ENCODE results near the gene POLDIP2.
"Not testable (repeated sequence)": the region's sequence is repeated elsewhere in the genome, so short reads cannot be mapped to it uniquely, and the experiment has no call there.

Gene POLDIP2

GRCh38 chr17:28340374-28340773 lies 17.0 kb downstream of the POLDIP2 start:
- TF ChIP-seq POLR2AphosphoS5 (IDR thresholded peaks at IDR 0.05; ENCODE audit: low read depth, low read length) (no peak), TAF1 (IDR thresholded peaks at IDR 0.05; ENCODE audit: borderline replicate concordance, low read depth, low read length) (no peak), POLR2A (IDR thresholded peaks at IDR 0.05; ENCODE audit: low read depth, low read length) (no peak)
- no peak for DNase-seq (ENCODE audit: insufficient read length)
- no peak for FAIRE-seq

- DNase-seq (ENCODE audit: insufficient read length) (no peak), FAIRE-seq (no peak)
Observed at GRCh38 chr17:28339431-28339830, 17.9 kb downstream of the POLDIP2 start.

GRCh38 chr17:28338769-28339212 lies 18.5 kb downstream of the POLDIP2 start:
- DNase-seq (ENCODE audit: insufficient read length); FAIRE-seq: not testable (repeated sequence)

More at GRCh38 chr17:28339431-28339830, 17.9 kb downstream of the POLDIP2 start:
- TF ChIP-seq POLR2A (IDR thresholded peaks at IDR 0.05; ENCODE audit: low read depth, low read length) (no peak), TAF1 (IDR thresholded peaks at IDR 0.05; ENCODE audit: borderline replicate concordance, low read depth, low read length) (no peak), POLR2AphosphoS5 (IDR thresholded peaks at IDR 0.05; ENCODE audit: low read depth, low read length) (no peak)

- no peak for FAIRE-seq
- TF ChIP-seq TAF1 (IDR thresholded peaks at IDR 0.05; ENCODE audit: borderline replicate concordance, low read depth, low read length) (no peak), POLR2AphosphoS5 (IDR thresholded peaks at IDR 0.05; ENCODE audit: low read depth, low read length) (no peak), POLR2A (IDR thresholded peaks at IDR 0.05; ENCODE audit: low read depth, low read length) (no peak)
- no peak for DNase-seq (ENCODE audit: insufficient read length)
Observed at GRCh38 chr17:28338056-28338768, 19.1 kb downstream of the POLDIP2 start.

- TF ChIP-seq POLR2A (IDR thresholded peaks at IDR 0.05; ENCODE audit: low read depth, low read length) (no peak), POLR2AphosphoS5 (IDR thresholded peaks at IDR 0.05; ENCODE audit: low read depth, low read length) (no peak), TAF1 (IDR thresholded peaks at IDR 0.05; ENCODE audit: borderline replicate concordance, low read depth, low read length) (no peak)
- DNase-seq (ENCODE audit: insufficient read length) (no peak), FAIRE-seq (peak; percentile 56)
Observed at GRCh38 chr17:28335959-28336871, 21.1 kb downstream of the POLDIP2 start.

- peak; percentile 97 for DNase-seq (ENCODE audit: insufficient read length)
- peak; percentile 98 for FAIRE-seq
- TF ChIP-seq POLR2AphosphoS5 (IDR thresholded peaks at IDR 0.05; ENCODE audit: low read depth, low read length) (peak; percentile 58; the same call in 1 of the 2 replicates), POLR2A (IDR thresholded peaks at IDR 0.05; ENCODE audit: low read depth, low read length) (peak; percentile 80; the same call in 1 of the 2 replicates), TAF1 (IDR thresholded peaks at IDR 0.05; ENCODE audit: borderline replicate concordance, low read depth, low read length) (no peak)
Observed at GRCh38 chr17:28335201-28335958, 21.9 kb downstream of the POLDIP2 start, which contains the start of the genes IFT20 and TNFAIP1. TSS of gene IFT20 (minus strand) at chr17:28335472. CDS start at chr17:28331985, 3,487 bp downstream. TSS of gene TNFAIP1 (plus strand) at chr17:28335761. CDS start at chr17:28339522, 3,761 bp downstream.

- TF ChIP-seq POLR2AphosphoS5 (IDR thresholded peaks at IDR 0.05; ENCODE audit: low read depth, low read length) (no peak), POLR2A (IDR thresholded peaks at IDR 0.05; ENCODE audit: low read depth, low read length) (no peak), TAF1 (IDR thresholded peaks at IDR 0.05; ENCODE audit: borderline replicate concordance, low read depth, low read length) (no peak)
- no peak for DNase-seq (ENCODE audit: insufficient read length)
- FAIRE-seq: no peak
Observed at GRCh38 chr17:28334666-28335200, 22.6 kb downstream of the POLDIP2 start.

- no peak for FAIRE-seq
- TF ChIP-seq TAF1 (IDR thresholded peaks at IDR 0.05; ENCODE audit: borderline replicate concordance, low read depth, low read length) (no peak), POLR2AphosphoS5 (IDR thresholded peaks at IDR 0.05; ENCODE audit: low read depth, low read length) (no peak), POLR2A (IDR thresholded peaks at IDR 0.05; ENCODE audit: low read depth, low read length) (no peak)
- no peak for DNase-seq (ENCODE audit: insufficient read length)
Observed at GRCh38 chr17:28334171-28334570, 23.2 kb downstream of the POLDIP2 start.

- no peak for TF ChIP-seq POLR2A (IDR thresholded peaks at IDR 0.05; ENCODE audit: low read depth, low read length)
- no peak for TF ChIP-seq TAF1 (IDR thresholded peaks at IDR 0.05; ENCODE audit: borderline replicate concordance, low read depth, low read length)
- TF ChIP-seq POLR2AphosphoS5 (IDR thresholded peaks at IDR 0.05; ENCODE audit: low read depth, low read length): no peak
- FAIRE-seq: no peak
- DNase-seq (ENCODE audit: insufficient read length): no peak
Observed at GRCh38 chr17:28333083-28333746, 24.1 kb downstream of the POLDIP2 start.

- no peak for FAIRE-seq
- no peak for DNase-seq (ENCODE audit: insufficient read length)
- no peak for TF ChIP-seq POLR2A (IDR thresholded peaks at IDR 0.05; ENCODE audit: low read depth, low read length)
- no peak for TF ChIP-seq POLR2AphosphoS5 (IDR thresholded peaks at IDR 0.05; ENCODE audit: low read depth, low read length)
- no peak for TF ChIP-seq TAF1 (IDR thresholded peaks at IDR 0.05; ENCODE audit: borderline replicate concordance, low read depth, low read length)
Observed at GRCh38 chr17:28331891-28332420, 25.4 kb downstream of the POLDIP2 start.
